Measurements from ENCODE around the gene CANX. TPM values are rescaled to one million over a fixed set of nuclear protein-coding genes. Genes with fewer than 3 reads are reported as not detected.

Gene CANX
- polyA plus RNA-seq, 1 experiment: 502 TPM

- ChIA-PET CTCF (interaction anchor here (1.3 to 1.9 kb wide), 2 partner anchors 10 to 13 kb away, joined by 4 to 7 read pairs; no protein-coding TSS in a partner anchor), POLR2A (no interaction called here)
Measured at GRCh38 chr5:179749857-179750508, 51.2 kb downstream of the CANX start.

GRCh38 chr5:179753971-179754370, 55.2 kb downstream of the CANX start:
- no peak for TF ChIP-seq CTCF (IDR thresholded peaks at IDR 0.05; ENCODE audit: insufficient read depth, low read depth, low read length)
- 0 out of 2 replicates have a peak, but pooled peaks cover 2% of the 10 kb centered on the region for H3K36me3 ChIP-seq (ENCODE audit: control insufficient read depth, insufficient read depth, low read length)
- H3K4me3 ChIP-seq (ENCODE audit: low read depth, low read length): no peak overlapping the region
- POLR2A ChIA-PET: no interaction called here
- CTCF ChIA-PET: interaction anchor here (1.1 to 3.8 kb wide), 2 partner anchors 9 to 17 kb away, joined by 5 to 19 read pairs; no protein-coding TSS in a partner anchor
- H3K27me3 ChIP-seq (ENCODE audit: control insufficient read depth, insufficient read depth, low read length): no peaks in the 10 kb centered on the region
- DNase-seq (ENCODE audit: low read depth): no peak

More at GRCh38 chr5:179749857-179750508, 51.2 kb downstream of the CANX start:
- no peak overlapping the region for H3K4me3 ChIP-seq (ENCODE audit: low read depth, low read length)
- H3K27me3 ChIP-seq (ENCODE audit: control insufficient read depth, insufficient read depth, low read length): no peaks in the 10 kb centered on the region
- TF ChIP-seq CTCF (IDR thresholded peaks at IDR 0.05; ENCODE audit: insufficient read depth, low read depth, low read length): no peak
- 0 out of 2 replicates have a peak, but pooled peaks cover 2% of the 10 kb centered on the region for H3K36me3 ChIP-seq (ENCODE audit: control insufficient read depth, insufficient read depth, low read length)
- no peak for DNase-seq (ENCODE audit: low read depth)

DNA sequence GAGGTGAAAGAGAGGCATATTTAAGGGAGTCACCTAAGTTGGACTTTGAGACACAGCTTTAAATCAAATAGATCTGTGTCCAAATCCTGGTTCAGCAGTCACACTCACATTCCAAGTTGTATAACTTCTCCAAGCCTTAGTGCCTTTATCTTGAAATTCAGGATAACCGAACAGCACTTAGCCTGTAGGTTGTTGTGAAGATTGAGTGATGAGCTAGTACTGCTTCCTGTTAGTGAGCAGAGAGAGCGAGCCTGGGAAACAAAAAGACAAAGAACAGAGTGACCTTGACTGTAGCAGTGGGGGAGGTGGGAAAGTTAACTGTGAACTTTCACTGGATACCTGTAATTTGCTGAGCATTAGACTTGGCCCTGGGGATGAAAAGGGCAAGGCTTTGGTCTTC, 56.3 kb downstream of the CANX start:
- CTCF ChIA-PET: interaction anchor here (1.1 to 3.8 kb wide), 2 partner anchors 8 to 18 kb away, joined by 5 to 19 read pairs; no protein-coding TSS in a partner anchor

DNA sequence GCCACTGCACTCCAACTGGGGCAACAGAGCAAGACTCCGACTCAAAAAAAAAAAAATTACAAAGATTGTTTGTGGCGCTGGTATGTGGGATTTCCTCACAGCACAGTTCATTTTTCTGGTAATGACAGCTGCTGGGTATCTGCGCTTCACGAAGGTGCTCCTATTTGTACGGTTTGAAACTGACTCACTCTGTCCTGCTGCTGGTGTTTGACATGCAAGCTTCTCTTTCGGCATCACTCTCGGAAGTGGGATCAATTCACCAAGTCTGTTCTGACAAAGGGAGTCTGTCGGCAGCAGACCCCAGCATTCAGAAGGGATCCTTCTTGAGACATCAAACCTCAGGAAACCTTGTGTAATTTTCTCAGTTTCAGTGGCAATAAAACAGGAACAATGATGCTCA, 60.2 kb downstream of the CANX start:
- no peak for DNase-seq (ENCODE audit: low read depth)
- Histone ChIP-seq H3K4me3 (ENCODE audit: low read depth, low read length) (no peak overlapping the region), H3K27me3 (ENCODE audit: control insufficient read depth, insufficient read depth, low read length) (no peaks in the 10 kb centered on the region), H3K36me3 (ENCODE audit: control insufficient read depth, insufficient read depth, low read length) (no peaks in the 10 kb centered on the region)
- ChIA-PET CTCF (no interaction called here), POLR2A (no interaction called here)
- TF ChIP-seq CTCF (IDR thresholded peaks at IDR 0.05; ENCODE audit: insufficient read depth, low read depth, low read length): no peak

More for the DNA sequence above, 56.3 kb downstream of the CANX start:
- Histone ChIP-seq H3K27me3 (ENCODE audit: control insufficient read depth, insufficient read depth, low read length) (no peaks in the 10 kb centered on the region), H3K4me3 (ENCODE audit: low read depth, low read length) (no peak overlapping the region), H3K36me3 (ENCODE audit: control insufficient read depth, insufficient read depth, low read length) (no peaks in the 10 kb centered on the region)
- no peak for TF ChIP-seq CTCF (IDR thresholded peaks at IDR 0.05; ENCODE audit: insufficient read depth, low read depth, low read length)
- no peak for DNase-seq (ENCODE audit: low read depth)
- POLR2A ChIA-PET: no interaction called here

DNA sequence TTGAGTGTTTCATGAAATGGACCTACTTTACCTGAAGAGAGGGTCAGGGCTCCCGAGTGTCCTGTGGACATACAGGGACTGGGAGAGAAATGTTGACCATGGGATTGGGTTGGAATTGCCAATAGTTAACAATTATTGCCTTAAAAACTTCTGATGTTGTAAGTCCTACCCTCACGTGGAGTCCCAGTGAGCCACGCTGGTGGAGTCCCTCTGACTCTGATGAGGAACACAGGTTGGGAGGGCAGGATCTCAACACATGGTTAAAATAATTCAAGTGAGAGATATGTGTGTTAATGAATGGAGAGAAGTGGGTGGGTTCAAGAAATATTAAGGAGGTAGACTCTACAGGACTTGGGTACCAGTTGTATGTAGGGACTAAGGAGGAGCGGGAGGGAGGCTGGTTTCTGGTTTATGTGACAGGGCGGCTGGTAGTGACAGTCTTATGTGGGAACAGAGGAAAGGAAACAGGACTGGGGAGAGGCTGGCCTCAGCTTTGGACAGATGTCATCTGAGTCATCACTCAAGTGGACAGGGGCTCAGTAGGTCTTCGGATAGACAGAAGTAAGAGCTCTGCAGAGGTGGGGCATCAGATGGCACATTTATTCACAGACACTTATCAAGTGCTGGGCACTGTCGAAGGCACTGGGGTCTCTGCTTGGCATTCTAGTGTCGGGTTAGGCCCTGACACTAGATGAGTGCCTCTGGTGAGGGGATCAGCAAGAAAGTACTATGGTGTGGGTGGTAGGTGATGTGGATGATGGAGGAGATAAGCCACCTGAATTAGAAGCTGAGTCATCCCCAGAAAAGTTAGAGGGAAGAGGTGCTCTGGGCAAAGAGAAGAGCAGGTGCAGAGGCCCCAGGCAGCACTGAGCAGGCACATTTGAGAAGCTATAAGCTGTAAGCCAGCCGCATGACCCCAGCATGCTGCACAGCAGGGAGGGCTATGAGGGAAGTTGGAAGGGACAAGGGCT, 61.1 kb downstream of the CANX start:
- Histone ChIP-seq H3K4me3 (ENCODE audit: low read depth, low read length) (no peak overlapping the region), H3K36me3 (ENCODE audit: control insufficient read depth, insufficient read depth, low read length) (no peaks in the 10 kb centered on the region), H3K27me3 (ENCODE audit: control insufficient read depth, insufficient read depth, low read length) (no peaks in the 10 kb centered on the region)
- ChIA-PET CTCF (interaction anchor here (0.8 kb wide), 1 partner anchor 11 kb away, joined by 4 read pairs; no protein-coding TSS in a partner anchor), POLR2A (interaction anchor here (0.6 kb wide), 1 partner anchor 32 kb away, joined by 3 read pairs; no protein-coding TSS in a partner anchor)
- DNase-seq (ENCODE audit: low read depth): no peak
- TF ChIP-seq CTCF (IDR thresholded peaks at IDR 0.05; ENCODE audit: insufficient read depth, low read depth, low read length): no peak

Data from BJ (cell line).